Activated T-cell treated with anti-CD3 and anti-CD28 coated beads for 48 hours (primary cell): ENCODE measurements around the gene MTSS2.

Experiments
- DNase-seq: peaks from one replicate; pipeline ENCODE4 v3.0.0-alpha.2; 2020; ENCODE audit warnings: low read depth

Gene MTSS2, protein sequence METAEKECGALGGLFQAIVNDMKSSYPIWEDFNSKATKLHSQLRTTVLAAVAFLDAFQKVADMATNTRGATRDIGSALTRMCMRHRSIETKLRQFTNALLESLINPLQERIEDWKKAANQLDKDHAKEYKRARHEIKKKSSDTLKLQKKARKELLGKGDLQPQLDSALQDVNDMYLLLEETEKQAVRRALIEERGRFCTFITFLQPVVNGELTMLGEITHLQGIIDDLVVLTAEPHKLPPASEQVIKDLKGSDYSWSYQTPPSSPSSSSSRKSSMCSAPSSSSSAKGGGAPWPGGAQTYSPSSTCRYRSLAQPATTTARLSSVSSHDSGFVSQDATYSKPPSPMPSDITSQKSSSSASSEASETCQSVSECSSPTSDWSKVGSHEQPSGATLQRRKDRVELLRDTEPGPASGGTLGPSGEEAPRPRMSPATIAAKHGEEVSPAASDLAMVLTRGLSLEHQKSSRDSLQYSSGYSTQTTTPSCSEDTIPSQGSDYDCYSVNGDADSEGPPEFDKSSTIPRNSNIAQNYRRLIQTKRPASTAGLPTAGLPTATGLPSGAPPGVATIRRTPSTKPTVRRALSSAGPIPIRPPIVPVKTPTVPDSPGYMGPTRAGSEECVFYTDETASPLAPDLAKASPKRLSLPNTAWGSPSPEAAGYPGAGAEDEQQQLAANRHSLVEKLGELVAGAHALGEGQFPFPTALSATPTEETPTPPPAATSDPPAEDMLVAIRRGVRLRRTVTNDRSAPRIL

GRCh38 chr16:70685938-70686375 is at the start of gene MTSS2:
TSS of gene MTSS2 (minus strand) at chr16:70686053. CDS start at chr16:70685791, 262 bp downstream.
- DNase-seq = peak; percentile 25

DNA sequence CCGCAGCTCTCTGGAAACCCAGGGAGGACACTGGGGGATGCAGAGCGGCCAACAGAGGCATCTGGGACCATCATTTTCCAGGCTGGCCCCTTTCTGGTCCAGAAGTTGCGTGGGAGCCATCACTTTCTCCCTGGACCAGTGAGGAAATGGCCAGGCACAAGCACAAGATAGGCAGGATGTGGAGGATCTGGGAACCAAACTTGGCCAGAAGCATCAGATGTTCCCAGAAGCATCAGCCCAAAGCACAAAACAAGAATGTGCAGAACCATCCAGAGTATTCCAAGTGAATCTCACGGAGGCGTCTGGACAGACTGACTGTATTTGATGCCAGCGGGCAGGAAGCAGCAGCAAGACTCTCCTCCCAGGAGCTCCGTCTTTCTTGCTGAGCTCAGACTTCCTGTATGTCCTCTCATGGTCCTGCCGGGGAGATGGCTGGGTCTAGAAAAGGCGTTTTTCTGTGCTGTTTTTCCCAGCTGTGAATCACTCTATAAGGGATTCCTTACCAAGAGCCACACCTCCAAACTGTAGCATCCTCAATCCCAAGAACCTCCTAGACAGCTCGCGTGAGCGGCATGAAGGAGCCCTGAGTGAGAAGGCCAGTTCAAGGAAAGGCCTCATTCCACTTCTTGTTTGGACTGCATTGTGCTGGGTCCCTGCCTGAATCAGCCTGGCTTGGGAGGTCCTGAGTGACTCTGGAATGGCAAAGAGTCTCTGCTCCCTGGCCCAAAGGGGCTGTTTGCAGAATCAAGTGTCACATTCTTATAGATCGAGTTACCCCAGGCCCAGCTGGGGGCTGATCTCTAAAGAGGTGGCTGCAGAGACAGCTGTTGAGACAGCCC is 49.5 kb upstream of the MTSS2 start:
- no peak for DNase-seq

DNA sequence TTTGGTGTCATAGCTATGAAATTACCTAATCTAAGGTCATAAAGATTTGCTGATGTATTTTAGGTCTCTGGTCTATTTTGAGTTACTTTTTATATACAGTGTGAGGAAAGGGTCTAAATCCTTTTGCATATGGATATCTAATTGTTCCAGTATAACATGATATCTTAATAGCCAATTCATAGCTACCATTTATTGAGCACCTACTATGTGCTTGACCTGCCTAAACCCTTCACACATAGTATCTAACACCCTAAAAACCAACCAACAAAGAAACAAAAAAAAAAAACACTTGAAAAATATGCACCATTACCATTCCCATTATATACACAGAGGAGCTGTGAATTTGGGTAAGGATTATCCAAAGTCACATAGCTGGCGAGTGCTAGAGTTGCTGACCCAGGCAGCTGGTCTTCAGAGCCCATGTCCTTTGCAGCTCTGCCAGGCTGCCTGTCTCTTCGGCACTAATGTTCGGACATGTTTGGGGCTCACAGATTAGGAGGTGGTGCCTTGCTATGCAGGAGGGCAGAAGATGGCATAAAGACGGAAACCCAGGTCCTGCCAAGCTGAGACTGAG is 48.8 kb upstream of the MTSS2 start:
- DNase-seq = no peak

- no peak for DNase-seq
Measured at GRCh38 chr16:70730944-70731343, 45.1 kb upstream of the MTSS2 start.

DNA sequence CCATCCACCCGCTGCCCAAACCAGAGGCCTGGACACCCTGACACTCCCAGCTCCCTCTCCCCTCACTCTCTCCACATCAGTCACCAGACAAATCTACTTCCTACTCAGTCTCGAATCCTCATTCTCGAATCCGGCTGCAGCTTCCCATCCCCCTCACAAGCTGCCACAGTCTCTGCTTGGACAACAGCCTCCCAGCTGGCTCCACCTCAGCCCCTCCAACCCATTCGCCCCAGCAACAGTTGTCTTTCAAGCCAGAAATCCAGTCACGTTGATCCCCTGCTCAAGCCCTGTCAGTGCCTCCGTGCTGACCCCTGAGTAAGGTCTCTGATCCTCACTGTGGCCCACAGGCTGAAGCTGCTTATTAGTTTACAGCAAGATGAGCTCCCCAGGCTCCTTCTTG is 44.2 kb upstream of the MTSS2 start:
- DNase-seq = no peak

- no peak for DNase-seq
Measured at GRCh38 chr16:70729292-70729691, 43.4 kb upstream of the MTSS2 start.

- no peak for DNase-seq
Measured at GRCh38 chr16:70728150-70728549, 42.3 kb upstream of the MTSS2 start.

DNA sequence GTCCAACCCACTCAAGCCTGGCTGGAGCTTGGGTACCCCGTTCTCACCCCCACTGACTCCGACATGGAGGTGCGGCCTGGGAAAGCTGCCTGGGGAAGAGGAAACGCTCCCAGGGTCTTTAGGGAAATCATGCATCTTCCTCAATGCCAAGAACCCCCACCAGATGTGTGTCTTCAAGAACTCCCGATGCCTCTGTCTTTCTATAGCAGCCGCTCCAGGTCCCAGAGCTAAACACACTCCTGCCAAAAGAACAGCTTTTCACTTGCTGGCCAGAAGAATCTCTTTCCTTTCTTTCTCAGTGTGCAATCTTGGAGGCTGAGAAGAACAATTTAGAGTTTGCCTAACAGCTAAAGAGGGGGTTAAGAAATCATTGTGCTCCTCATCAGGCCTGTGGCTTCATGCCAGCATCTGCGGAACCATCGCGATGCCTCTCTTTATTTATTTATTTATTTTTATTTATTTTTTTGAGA is 41.1 kb upstream of the MTSS2 start:
- DNase-seq = no peak

- DNase-seq = no peak
Measured at GRCh38 chr16:70725912-70726828, 40.3 kb upstream of the MTSS2 start.

- no peak for DNase-seq
Measured at GRCh38 chr16:70725024-70725911, 39.4 kb upstream of the MTSS2 start.

- no peak for DNase-seq
Measured at GRCh38 chr16:70724146-70725023, 38.5 kb upstream of the MTSS2 start.

- no peak for DNase-seq
Measured at GRCh38 chr16:70723740-70724145, 37.9 kb upstream of the MTSS2 start.

DNA sequence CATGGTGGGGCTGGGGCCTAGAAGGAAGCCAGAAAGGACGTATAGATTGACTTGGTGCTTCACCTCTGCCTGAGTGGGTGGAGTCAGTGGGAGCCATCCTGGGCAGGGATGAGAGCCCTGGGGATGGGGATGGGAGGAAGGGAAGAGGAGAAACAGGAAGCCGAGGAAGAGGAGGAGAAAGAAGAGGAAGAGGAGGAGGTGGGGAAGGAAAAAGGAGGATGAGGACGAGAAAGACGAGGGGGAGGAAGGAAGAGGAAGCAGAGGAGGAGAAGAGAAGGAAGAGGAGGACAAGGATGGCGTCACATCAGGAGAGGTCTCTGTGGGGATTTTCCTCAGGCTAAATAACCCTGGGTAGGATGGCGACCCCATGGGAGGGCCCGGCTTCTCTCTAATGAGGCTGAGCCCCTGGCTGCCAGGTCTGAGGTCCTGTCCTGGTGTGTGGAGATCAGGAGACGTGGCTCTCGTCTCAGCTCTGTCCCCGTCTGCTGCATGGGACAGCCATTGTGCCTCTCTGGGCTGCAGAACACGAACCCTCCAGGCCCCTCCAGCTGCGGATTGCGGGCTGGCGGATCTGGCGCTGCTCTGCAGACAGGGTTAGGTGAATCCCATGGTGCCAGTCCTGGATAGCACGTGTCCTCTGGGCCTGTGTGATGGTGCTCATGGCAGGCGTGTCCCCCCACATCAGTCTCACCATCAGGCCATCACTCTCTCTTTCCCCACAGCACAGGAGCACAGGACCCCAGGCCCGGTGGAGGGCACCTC is 35.5 kb upstream of the MTSS2 start:
- no peak for DNase-seq

DNA sequence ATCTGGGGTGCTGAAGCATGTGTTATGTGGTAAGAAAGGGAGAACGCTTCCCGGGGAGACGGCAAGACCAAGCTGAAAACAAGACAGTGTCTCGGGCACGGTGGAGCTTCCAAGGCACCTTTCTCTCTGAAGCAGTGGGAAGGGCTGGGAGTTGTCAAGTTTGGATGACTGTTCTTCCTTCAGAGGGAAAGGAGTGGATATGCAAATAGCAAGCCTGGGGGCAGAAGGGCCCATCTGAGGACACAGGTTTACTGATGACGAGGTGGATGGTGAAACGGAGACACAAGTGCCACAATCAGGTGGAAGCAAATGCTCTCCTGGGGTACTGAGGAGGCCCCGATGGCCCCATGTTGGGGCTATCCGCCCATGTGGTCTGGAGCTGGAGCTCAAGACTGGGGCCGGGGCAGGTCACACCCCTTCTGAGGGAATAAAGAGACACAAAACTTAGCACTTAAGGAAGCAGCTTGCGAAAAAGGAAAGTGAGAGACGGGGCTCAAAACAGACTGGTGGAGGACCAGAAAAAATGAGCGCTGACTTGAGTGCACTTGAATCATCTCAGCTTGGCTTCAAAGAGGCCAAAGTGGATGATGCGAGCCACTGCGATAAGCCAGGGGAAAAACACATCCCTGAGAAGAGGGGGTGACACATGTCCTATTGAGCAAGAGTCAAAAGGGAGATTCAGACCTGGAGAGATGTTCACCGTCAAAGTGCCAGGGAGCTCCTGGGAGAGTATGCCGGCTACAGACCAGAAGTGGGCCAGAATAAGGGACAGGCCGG is 34.8 kb upstream of the MTSS2 start:
- DNase-seq = no peak

- no peak for DNase-seq
Measured at GRCh38 chr16:70717065-70717464, 31.2 kb upstream of the MTSS2 start.

DNA sequence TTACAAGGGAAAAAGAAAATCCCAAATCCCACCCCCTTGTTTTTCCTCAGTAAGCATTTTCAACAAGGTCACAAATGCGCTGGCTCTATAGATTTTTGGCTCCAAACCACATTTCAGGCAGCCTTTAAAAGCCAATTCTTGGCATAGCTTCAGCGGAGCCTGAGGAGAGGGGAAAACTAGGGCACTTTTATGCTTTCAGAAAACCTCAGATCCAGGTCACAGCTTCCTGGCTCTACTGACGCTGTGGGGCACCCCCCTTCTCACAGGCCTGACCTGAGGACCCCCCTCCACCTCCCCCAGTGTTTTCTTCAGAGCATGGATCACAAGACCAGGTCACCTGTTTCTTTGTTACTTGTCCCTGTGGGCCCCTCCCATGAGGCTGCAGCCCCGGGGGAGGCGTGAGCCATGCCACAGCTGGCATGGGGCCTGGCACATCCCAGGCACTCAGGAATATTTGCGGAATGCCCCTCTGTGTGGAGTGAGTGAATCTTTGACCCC is 30.1 kb upstream of the MTSS2 start:
- DNase-seq = no peak
